H1 (cell line): Measurements from ENCODE around the gene ITGA3. TPM values are rescaled to one million over a fixed set of nuclear protein-coding genes. Genes with fewer than 3 reads are reported as not detected.

Source experiments
- ASH2L ChIP-seq: fragments of 200-600, 300-600 bp; sonication (generic); IDR thresholded peaks from one replicate; pipeline ENCODE4 v1.7.1; 2017; ENCODE audit warnings: low read length
- CTCF ChIP-seq, 3 experiments: IDR thresholded peaks; 1 replicate in 2 of 3; 2 replicates in 1 of 3; pipeline versions ENCODE4 v1.5.1 to v1.6.1; 2011; ENCODE audit warnings: low read length in 3 of 3, mild to moderate bottlenecking in 3 of 3, inconsistent platforms in 2 of 3, low read depth in 1 of 3, moderate library complexity in 1 of 3; ENCODE audit not compliant: insufficient read depth in 1 of 3; ENCODE audit errors: control extremely low read depth in 1 of 3
- EGR1 ChIP-seq: IDR thresholded peaks from 2 replicates; pipeline ENCODE4 v1.6.1; 2011; ENCODE audit warnings: low read depth, low read length, borderline replicate concordance
- HDAC2 ChIP-seq, 2 experiments: fragments of 300-600 bp in 1 of 2; sonication (generic) in 1 of 2; IDR thresholded peaks; 2 replicates each; pipeline ENCODE4 v1.6.1; 2011 to 2012; ENCODE audit warnings: low read depth in 2 of 2, low read length in 2 of 2, mild to moderate bottlenecking in 2 of 2, moderate library complexity in 2 of 2, borderline replicate concordance in 1 of 2, inconsistent platforms in 1 of 2
- JUN ChIP-seq: IDR thresholded peaks from 2 replicates; pipeline ENCODE4 v1.6.1; 2011; ENCODE audit warnings: low read depth, mild to moderate bottlenecking, improper control_type of control experiment, low read length
- RXRA ChIP-seq: IDR thresholded peaks from 2 replicates; pipeline ENCODE4 v1.6.1; 2011; ENCODE audit warnings: low read depth, mild to moderate bottlenecking, low read length, moderate library complexity; ENCODE audit not compliant: insufficient read depth
- SAP30 ChIP-seq: fragments of 300-600 bp; sonication (generic); IDR thresholded peaks from 2 replicates; pipeline ENCODE4 v1.7.1; 2012; ENCODE audit warnings: low read length, moderate library complexity, mild to moderate bottlenecking, inconsistent platforms; ENCODE audit not compliant: insufficient read depth, insufficient replicate concordance
- SIN3A ChIP-seq, 2 experiments: IDR thresholded peaks in 1 of 2; conservative IDR thresholded peaks in 1 of 2; 2 replicates each; pipeline ENCODE4 v1.6.1; 2011 to 2012; ENCODE audit warnings: low read length in 2 of 2, improper control_type of control experiment in 1 of 2, low read depth in 1 of 2, mild to moderate bottlenecking in 1 of 2
- SIX5 ChIP-seq: IDR thresholded peaks from 2 replicates; pipeline ENCODE4 v1.6.1; 2011; ENCODE audit warnings: mild to moderate bottlenecking, low read depth, low read length
- SP1 ChIP-seq: IDR thresholded peaks from 2 replicates; pipeline ENCODE4 v1.6.1; 2011; ENCODE audit warnings: low read depth, low read length
- TEAD4 ChIP-seq: IDR thresholded peaks from 2 replicates; pipeline ENCODE4 v1.6.1; 2012; ENCODE audit warnings: low read depth, low read length, inconsistent platforms, mixed read lengths
- USF2 ChIP-seq: IDR thresholded peaks from 2 replicates; pipeline ENCODE4 v1.6.1; 2011; ENCODE audit warnings: low read length, improper control_type of control experiment
- polyA plus RNA-seq, 7 experiments: library from polyadenylated mRNA; depleted of rRNA in 3 of 7; stranded (reverse) in 5 of 7; unstranded in 2 of 7; fragments of >200 nt in 5 of 7; fragments of 200-250 nt in 2 of 7; gene quantifications; 1 replicate in 5 of 7; 2 replicates in 1 of 7; 4 replicates in 1 of 7; pipeline versions ENCODE4 v1.2.1 to v1.2.3, GENCODE V29; 2011 to 2013; ENCODE audit warnings: missing spikeins in 2 of 7, mixed read lengths in 2 of 7
- total RNA-seq: library from RNA; stranded (reverse); fragmentation: NEBNext Ultra II Directional; extraction: Animal tissue kit (Norgen Biotek cat#: 25700); gene quantifications from 2 replicates; pipeline ENCODE4 v1.2.1, GENCODE V29; 2021
- TF ChIP-seq, protein P1 (sequence below): IDR thresholded peaks from 2 replicates; pipeline ENCODE4 v1.6.1; 2012; ENCODE audit warnings: low read length, inconsistent platforms
- TF ChIP-seq, protein P2 (sequence below): IDR thresholded peaks from 2 replicates; pipeline ENCODE4 v1.6.1; 2011; ENCODE audit warnings: low read depth, mild to moderate bottlenecking, low read length; ENCODE audit not compliant: insufficient read depth
- TF ChIP-seq, protein P3 (sequence below): IDR thresholded peaks from 2 replicates; pipeline ENCODE4 v1.6.1; 2012; ENCODE audit warnings: inconsistent platforms

Gene ITGA3
- total and polyA plus RNA-seq, 2 of the 8 experiments (the other 6 are each of a cell fraction or from before 2014, with no cell fraction given) = 24.0 to 24.2 TPM

GRCh38 chr17:50094753-50095619, 39.1 kb downstream of the ITGA3 start, which contains the start of gene PDK2 (continued):
- peak in 1 of 2 experiments; percentile 78; a peak in 2 of 4 replicates for TF ChIP-seq SIN3A (conservative IDR thresholded peaks at IDR 0.05 in 1 of 2, IDR thresholded peaks at IDR 0.05 in 1 of 2; ENCODE audit: low read depth in 1 of 2, low read length in 2 of 2)
- TF ChIP-seq, protein P1, sequence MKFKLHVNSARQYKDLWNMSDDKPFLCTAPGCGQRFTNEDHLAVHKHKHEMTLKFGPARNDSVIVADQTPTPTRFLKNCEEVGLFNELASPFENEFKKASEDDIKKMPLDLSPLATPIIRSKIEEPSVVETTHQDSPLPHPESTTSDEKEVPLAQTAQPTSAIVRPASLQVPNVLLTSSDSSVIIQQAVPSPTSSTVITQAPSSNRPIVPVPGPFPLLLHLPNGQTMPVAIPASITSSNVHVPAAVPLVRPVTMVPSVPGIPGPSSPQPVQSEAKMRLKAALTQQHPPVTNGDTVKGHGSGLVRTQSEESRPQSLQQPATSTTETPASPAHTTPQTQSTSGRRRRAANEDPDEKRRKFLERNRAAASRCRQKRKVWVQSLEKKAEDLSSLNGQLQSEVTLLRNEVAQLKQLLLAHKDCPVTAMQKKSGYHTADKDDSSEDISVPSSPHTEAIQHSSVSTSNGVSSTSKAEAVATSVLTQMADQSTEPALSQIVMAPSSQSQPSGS = no peak
- TF ChIP-seq ASH2L = peak; percentile 83
- TF ChIP-seq JUN = no peak
- TF ChIP-seq RXRA = no peak
- no peak for TF ChIP-seq SIX5
- peak; percentile 94 for TF ChIP-seq USF2
- peak; percentile 71 for TF ChIP-seq EGR1
- peak; percentile 83; the same call in 1 of the 2 replicates for TF ChIP-seq TEAD4
- no peak for TF ChIP-seq CTCF (IDR thresholded peaks at IDR 0.05; ENCODE audit: control extremely low read depth in 1 of 3, insufficient read depth in 1 of 3, low read depth in 1 of 3, low read length in 3 of 3)
- TF ChIP-seq, protein P2, sequence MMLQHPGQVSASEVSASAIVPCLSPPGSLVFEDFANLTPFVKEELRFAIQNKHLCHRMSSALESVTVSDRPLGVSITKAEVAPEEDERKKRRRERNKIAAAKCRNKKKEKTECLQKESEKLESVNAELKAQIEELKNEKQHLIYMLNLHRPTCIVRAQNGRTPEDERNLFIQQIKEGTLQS = 0 out of 2 replicates have a peak, but pooled peaks have one; percentile 57
- TF ChIP-seq SAP30 = peak; percentile 98
- TF ChIP-seq HDAC2 (IDR thresholded peaks at IDR 0.05; ENCODE audit: borderline replicate concordance in 1 of 2, low read depth in 2 of 2, low read length in 2 of 2) = peak in 1 of 2 experiments; percentile 37; a peak in 2 of 4 replicates
- peak; percentile 98 for TF ChIP-seq SP1
- TF ChIP-seq, protein P3, sequence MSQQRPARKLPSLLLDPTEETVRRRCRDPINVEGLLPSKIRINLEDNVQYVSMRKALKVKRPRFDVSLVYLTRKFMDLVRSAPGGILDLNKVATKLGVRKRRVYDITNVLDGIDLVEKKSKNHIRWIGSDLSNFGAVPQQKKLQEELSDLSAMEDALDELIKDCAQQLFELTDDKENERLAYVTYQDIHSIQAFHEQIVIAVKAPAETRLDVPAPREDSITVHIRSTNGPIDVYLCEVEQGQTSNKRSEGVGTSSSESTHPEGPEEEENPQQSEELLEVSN = peak; percentile 85
- TF ChIP-seq, all 59 proteins: peak for 19
